T-helper 2 cell treated with Interferon-gamma antibody and Interleukin-4, amounts not matched to agents 5 μg/mL and 100 μg/mL, for 36 hours (primary cell): Measurements from ENCODE around the gene KDM2A.

Experiments
- DNase-seq: peaks from one replicate; pipeline ENCODE4 v3.0.0; 2021; ENCODE audit warnings: low spot score
- H3K27ac Mint-ChIP-seq: one replicate; pipeline ENCODE4 v1.8.0; 2021; ENCODE audit warnings: mild to moderate bottlenecking, mixed read lengths
- H3K27me3 Mint-ChIP-seq: one replicate; pipeline ENCODE4 v1.8.0; 2021; ENCODE audit warnings: low read depth, mixed read lengths
- H3K36me3 Mint-ChIP-seq: one replicate; pipeline ENCODE4 v1.8.0; 2021; ENCODE audit warnings: low read depth, mixed read lengths
- H3K4me1 Mint-ChIP-seq: one replicate; pipeline ENCODE4 v1.8.0; 2021; ENCODE audit warnings: low read depth, mixed read lengths
- H3K4me3 Mint-ChIP-seq: one replicate; pipeline ENCODE4 v1.8.0; 2022; ENCODE audit warnings: mild to moderate bottlenecking, moderate library complexity, mixed read lengths
- H3K9me3 Mint-ChIP-seq: one replicate; pipeline ENCODE4 v1.8.0; 2021; ENCODE audit warnings: mixed read lengths

The KDM2A gene

GRCh38 chr11:67240576-67241389 lies 121.7 kb downstream of the KDM2A start:
- peaks cover 52% of the 10 kb centered on the region for H3K36me3 Mint-ChIP-seq
- H3K9me3 Mint-ChIP-seq, result no peaks in the 10 kb centered on the region
- peak; percentile 81 for DNase-seq
- peak overlapping the region; percentile 98 for H3K4me3 Mint-ChIP-seq
- no peaks in the 10 kb centered on the region for H3K27me3 Mint-ChIP-seq
- H3K27ac Mint-ChIP-seq, result peak overlapping the region; percentile 98
- H3K4me1 Mint-ChIP-seq, result peaks cover 39% of the 10 kb centered on the region

GRCh38 chr11:67242548-67242947 lies 123.5 kb downstream of the KDM2A start:
- H3K9me3 Mint-ChIP-seq, result no peaks in the 10 kb centered on the region
- H3K4me3 Mint-ChIP-seq, result peak overlapping the region; percentile 98
- H3K27me3 Mint-ChIP-seq, result no peaks in the 10 kb centered on the region
- H3K4me1 Mint-ChIP-seq, result peaks cover 39% of the 10 kb centered on the region
- peaks cover 61% of the 10 kb centered on the region for H3K36me3 Mint-ChIP-seq
- peak overlapping the region; percentile 43 for H3K27ac Mint-ChIP-seq
- DNase-seq, result no peak

GRCh38 chr11:67243051-67243450 lies 124.0 kb downstream of the KDM2A start:
- Mint-ChIP-seq H3K4me3 (peak overlapping the region; percentile 98), H3K9me3 (no peaks in the 10 kb centered on the region), H3K27me3 (no peaks in the 10 kb centered on the region), H3K27ac (peak overlapping the region; percentile 40), H3K4me1 (peaks cover 39% of the 10 kb centered on the region), H3K36me3 (peaks cover 64% of the 10 kb centered on the region)
- DNase-seq, result no peak

- Mint-ChIP-seq H3K4me1 (peaks cover 24% of the 10 kb centered on the region), H3K4me3 (no peak overlapping the region), H3K9me3 (no peaks in the 10 kb centered on the region), H3K27ac (no peak overlapping the region), H3K36me3 (peaks cover 81% of the 10 kb centered on the region), H3K27me3 (no peaks in the 10 kb centered on the region)
- no peak for DNase-seq
These were observed 126.0 kb downstream of the KDM2A start for GRCh38 chr11:67245046-67245445.

- Mint-ChIP-seq H3K4me1 (peaks cover 17% of the 10 kb centered on the region), H3K36me3 (peaks cover 84% of the 10 kb centered on the region)
These were observed 129.0 kb downstream of the KDM2A start for GRCh38 chr11:67247946-67248550.

GRCh38 chr11:67248653-67249052 lies 129.6 kb downstream of the KDM2A start:
- peaks cover 85% of the 10 kb centered on the region for H3K36me3 Mint-ChIP-seq
- no peak overlapping the region for H3K27ac Mint-ChIP-seq

More at GRCh38 chr11:67247946-67248550, 129.0 kb downstream of the KDM2A start:
- Mint-ChIP-seq H3K27me3 (no peaks in the 10 kb centered on the region), H3K4me3 (no peak overlapping the region), H3K9me3 (no peaks in the 10 kb centered on the region), H3K27ac (no peak overlapping the region)
- DNase-seq, result no peak

GRCh38 chr11:67250059-67251043 lies 131.3 kb downstream of the KDM2A start:
- Mint-ChIP-seq H3K4me3 (no peak overlapping the region), H3K36me3 (peaks cover 85% of the 10 kb centered on the region), H3K27me3 (no peaks in the 10 kb centered on the region), H3K9me3 (no peaks in the 10 kb centered on the region), H3K27ac (no peak overlapping the region), H3K4me1 (peaks cover 16% of the 10 kb centered on the region)
- no peak for DNase-seq

More at GRCh38 chr11:67248653-67249052, 129.6 kb downstream of the KDM2A start:
- Mint-ChIP-seq H3K27me3 (no peaks in the 10 kb centered on the region), H3K4me1 (peaks cover 20% of the 10 kb centered on the region), H3K9me3 (no peaks in the 10 kb centered on the region), H3K4me3 (no peak overlapping the region)
- DNase-seq, result no peak

GRCh38 chr11:67251841-67252240 lies 132.8 kb downstream of the KDM2A start:
- Mint-ChIP-seq H3K4me1 (peaks cover 16% of the 10 kb centered on the region), H3K9me3 (no peaks in the 10 kb centered on the region), H3K36me3 (peaks cover 85% of the 10 kb centered on the region), H3K27me3 (no peaks in the 10 kb centered on the region), H3K4me3 (no peak overlapping the region), H3K27ac (no peak overlapping the region)
- no peak for DNase-seq

GRCh38 chr11:67252831-67253239 lies 133.8 kb downstream of the KDM2A start:
- Mint-ChIP-seq H3K4me3 (no peak overlapping the region), H3K9me3 (no peaks in the 10 kb centered on the region), H3K27me3 (no peaks in the 10 kb centered on the region), H3K27ac (peak overlapping the region; percentile 41), H3K36me3 (peaks cover 86% of the 10 kb centered on the region), H3K4me1 (peaks cover 16% of the 10 kb centered on the region)
- no peak for DNase-seq

GRCh38 chr11:67253872-67254624 lies 135.0 kb downstream of the KDM2A start:
- Mint-ChIP-seq H3K4me3 (no peak overlapping the region), H3K9me3 (no peaks in the 10 kb centered on the region), H3K36me3 (peaks cover 75% of the 10 kb centered on the region), H3K4me1 (peaks cover 16% of the 10 kb centered on the region), H3K27ac (peak overlapping the region; percentile 32), H3K27me3 (no peaks in the 10 kb centered on the region)
- no peak for DNase-seq

- Mint-ChIP-seq H3K27me3 (no peaks in the 10 kb centered on the region), H3K36me3 (peaks cover 67% of the 10 kb centered on the region), H3K27ac (peak overlapping the region; percentile 14), H3K4me3 (no peak overlapping the region), H3K9me3 (no peaks in the 10 kb centered on the region), H3K4me1 (peaks cover 16% of the 10 kb centered on the region)
- no peak for DNase-seq
These were observed 135.7 kb downstream of the KDM2A start for GRCh38 chr11:67254798-67255197.

- Mint-ChIP-seq H3K36me3 (peaks cover 63% of the 10 kb centered on the region), H3K27ac (no peak overlapping the region), H3K9me3 (no peaks in the 10 kb centered on the region), H3K4me1 (peaks cover 16% of the 10 kb centered on the region), H3K4me3 (no peak overlapping the region), H3K27me3 (no peaks in the 10 kb centered on the region)
- DNase-seq, result no peak
These were observed 136.3 kb downstream of the KDM2A start for GRCh38 chr11:67255353-67255752.

GRCh38 chr11:67255864-67256263 lies 136.8 kb downstream of the KDM2A start:
- Mint-ChIP-seq H3K4me1 (peaks cover 16% of the 10 kb centered on the region), H3K36me3 (peaks cover 58% of the 10 kb centered on the region), H3K27ac (no peak overlapping the region), H3K4me3 (no peak overlapping the region), H3K27me3 (no peaks in the 10 kb centered on the region), H3K9me3 (no peaks in the 10 kb centered on the region)
- DNase-seq, result no peak
